ENCODE data around the gene DPP10.

The DPP10 gene

DNA sequence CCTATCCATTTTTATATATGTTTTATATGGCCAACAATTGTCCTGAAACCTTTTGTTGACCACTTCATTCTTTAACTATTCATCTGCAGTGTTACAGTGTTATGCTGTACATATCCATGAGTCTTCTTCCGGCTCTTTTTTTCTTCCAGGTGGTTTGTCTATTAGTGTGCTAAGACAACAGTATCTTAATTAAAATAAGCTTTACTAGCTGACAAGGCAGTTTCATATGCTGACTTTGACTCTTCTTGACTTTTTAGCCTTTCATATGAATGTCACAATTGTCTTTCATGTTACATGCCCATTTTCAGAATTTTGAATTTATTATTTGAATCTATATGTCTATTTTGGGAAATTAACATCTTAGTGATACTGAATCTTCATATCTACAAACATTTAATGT, 1249.0 kb downstream of the DPP10 start:
- DNase-seq (ENCODE audit: low spot score), result no peak

DNA sequence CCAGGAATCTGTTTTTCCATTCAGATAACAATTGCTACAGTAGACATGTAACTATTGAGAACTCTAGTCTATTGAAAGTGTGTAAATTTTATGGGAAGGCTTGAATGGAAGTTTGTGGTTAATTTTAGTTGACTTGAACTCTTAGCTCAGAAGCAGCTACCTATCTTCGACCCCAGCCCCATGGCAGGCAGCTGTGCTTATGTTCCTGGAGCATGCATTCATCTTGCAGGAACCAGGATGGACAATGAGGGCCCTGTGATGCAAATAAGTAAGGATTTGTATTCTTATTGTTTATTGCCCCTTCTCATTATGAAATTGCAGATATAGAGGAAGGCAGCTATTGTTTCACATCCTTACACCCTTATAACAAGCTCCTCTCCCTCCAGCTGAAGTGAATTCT, 1252.2 kb downstream of the DPP10 start:
- DNase-seq (ENCODE audit: low spot score), result no peak

DNA sequence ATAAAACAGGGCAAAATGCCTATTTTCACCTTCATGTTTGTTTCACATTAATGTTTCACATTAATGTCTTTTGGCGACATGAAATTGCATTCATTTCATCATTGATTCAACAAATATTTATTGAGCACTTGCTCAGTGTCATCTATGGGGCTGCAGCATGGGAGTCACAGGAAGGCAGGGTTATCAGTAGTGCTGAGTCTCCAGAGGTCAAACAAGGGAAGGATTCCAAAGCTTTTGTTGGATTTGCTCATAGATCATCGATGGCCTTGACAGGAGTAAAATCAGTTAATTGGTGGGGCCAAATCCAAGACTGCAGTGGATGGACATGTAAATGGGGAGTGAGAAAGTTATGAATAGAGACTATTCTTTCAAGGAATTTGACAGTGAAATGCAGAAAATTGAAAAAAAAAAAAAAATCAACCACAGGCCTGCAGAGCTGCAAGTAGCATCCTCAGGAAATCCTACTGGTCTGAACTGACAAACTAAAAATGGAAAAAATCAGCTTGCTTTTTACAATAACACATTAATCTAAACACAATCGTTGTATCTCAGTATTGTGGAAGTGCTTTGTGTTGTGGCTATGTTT, 1290.8 kb downstream of the DPP10 start:
- DNase-seq (ENCODE audit: low spot score), result no peak

DNA sequence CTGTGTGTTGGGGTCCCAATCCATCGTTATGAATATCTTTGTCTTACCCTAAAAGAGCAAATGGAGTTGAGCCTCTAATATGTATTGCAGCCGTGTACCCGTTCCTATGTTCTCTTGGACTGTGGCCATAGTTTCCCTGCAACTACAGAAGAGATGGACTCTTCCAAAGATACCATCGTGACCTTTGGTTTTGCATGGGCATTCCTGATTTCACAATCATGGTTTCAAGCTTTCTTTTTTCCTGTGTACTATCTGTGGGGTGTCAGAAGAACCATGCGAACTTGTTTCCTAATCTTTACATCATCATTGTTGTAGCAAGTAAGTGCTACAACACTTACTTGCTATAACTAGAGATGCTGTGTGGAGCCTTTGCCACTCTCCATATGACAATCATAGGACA, 1295.7 kb downstream of the DPP10 start:
- DNase-seq (ENCODE audit: low spot score), result no peak

DNA sequence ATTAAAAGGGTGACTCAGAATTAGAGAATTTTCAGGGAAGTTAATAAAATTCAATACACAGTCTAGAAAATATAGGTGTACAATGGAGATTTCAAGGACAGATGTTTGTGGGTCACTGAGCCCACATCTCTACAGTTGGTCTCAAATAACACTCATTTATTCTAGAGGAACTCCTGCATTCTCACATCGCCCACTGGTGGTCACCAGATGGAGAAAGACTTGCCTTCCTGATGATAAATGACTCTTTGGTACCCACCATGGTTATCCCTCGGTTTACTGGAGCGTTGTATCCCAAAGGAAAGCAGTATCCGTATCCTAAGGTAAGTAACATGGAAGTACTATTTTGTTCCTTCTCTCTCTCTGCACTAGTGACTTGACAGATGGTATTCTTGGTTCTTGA, 1297.1 kb downstream of the DPP10 start:
- DNase-seq (ENCODE audit: low spot score), result no peak

DNA sequence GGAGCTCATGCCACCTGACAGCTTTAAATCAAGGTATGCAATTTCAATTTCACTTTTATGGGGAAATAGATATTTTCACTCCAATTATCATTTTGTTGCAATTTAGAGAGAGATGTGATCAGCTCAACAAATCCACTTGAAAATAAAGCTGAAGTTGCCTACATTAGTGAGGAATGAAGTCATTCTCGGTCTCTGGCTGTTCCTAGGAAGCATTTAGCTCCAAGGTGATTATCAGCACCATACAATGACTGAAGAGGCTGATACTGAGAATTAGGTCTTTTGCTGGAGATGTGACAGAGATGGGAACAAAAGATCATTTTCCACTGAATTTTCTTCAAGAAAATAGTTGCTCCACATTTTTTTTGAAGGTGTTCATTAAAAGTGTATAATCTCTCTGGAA, 1303.7 kb downstream of the DPP10 start:
- DNase-seq (ENCODE audit: low spot score), result no peak

DNA sequence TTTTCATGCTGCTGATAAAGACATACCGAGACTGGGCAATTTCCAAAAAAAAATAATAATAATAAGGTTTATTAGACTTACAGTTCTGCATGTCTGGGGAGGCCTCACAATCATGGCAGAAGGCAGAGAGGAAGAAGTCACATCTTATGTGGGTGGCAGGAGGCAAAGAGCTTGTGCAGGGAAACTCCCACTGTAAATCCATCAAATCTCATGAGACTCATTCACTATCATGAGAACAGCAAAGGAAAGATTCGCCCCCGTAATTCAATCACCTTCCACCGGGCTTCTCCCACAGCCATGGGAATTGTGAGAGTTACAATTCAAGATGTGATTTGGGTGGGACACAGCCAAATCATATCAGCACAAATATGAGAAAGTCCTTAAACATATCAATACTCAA, 1314.8 kb downstream of the DPP10 start:
- DNase-seq (ENCODE audit: low spot score), result no peak

DNA sequence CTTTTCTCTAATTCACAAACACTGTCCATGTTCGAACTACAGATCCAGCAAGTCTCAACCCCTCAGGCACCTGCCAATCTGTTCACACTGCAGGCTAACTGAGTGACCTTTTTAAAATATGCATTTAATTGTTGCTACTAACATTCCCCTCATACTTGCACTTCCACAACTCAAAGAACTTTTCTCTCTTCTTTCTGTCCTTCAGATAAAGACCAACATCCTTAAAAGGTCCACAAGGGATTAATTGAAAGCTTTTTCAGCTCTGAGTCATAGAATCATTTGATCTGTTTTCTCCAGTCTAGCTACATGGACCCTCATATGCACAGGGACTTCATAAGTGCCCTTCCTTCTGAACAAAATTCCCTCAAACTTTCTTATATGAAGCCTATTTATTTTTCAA, 1321.2 kb downstream of the DPP10 start:
- DNase-seq (ENCODE audit: low spot score), result no peak

DNA sequence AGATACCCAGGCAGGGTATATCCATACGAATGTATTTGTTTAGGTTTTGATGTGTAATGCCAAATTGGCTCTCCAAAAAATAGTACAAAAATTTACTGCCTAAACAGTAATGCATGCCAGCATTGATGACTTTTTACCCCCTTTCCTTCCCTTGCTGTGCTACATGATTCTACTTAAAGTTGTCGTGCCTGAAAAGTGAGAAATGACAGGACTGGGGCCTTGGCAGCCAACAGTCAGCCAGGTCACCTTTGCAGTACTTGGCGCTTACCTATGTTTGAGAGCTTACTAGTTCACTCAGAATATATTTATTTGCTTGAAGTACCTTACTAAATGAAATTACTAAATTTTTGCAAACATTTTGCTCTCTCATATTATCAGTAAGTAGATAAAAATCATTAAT, 1329.1 kb downstream of the DPP10 start:
- DNase-seq (ENCODE audit: low spot score), result no peak

DNA sequence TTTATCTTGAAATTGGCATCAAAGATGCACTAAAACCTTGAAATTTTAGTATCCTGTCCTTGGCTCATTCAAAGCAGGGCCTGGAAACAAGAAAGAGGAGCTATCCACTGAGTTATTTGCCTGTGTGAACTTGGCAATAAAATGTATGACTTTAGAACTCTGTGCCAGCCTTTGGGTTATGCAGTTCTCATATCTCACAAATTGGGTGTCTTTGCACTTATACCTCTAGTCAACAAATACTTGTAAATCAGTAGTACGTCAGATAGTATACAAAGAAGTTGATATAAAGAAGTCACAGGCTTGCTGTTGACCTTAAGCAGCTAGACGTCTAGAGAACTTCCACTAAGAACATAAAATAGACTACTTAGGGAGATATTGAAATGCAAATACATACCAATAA, 1331.9 kb downstream of the DPP10 start:
- DNase-seq (ENCODE audit: low spot score), result no peak

DNA sequence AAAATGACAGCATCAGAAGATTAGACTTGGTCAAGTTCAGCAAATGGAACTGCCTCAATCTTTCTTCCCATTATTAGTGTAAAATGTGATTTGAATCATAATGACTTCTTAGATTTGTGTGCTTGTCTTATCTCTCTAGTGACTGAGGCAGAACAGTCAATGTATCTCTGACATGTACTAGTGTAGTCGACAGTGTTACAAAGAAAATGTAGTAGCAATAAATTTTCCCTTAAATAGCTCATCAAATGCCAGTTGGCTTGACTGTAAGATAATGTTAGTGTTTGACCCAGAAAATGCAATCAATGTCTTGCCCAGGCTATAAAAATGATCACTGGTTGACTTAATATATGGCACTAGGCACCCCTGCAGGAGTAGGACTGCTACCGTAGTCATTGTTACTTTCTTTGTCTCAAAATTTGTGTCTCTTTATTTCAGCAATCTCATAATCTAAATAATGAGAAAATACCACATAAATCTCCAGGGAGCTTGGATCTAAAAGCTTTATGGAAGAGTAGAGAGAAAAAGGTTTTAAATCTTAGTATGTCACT, 1336.7 kb downstream of the DPP10 start:
- DNase-seq (ENCODE audit: low spot score), result no peak

DNA sequence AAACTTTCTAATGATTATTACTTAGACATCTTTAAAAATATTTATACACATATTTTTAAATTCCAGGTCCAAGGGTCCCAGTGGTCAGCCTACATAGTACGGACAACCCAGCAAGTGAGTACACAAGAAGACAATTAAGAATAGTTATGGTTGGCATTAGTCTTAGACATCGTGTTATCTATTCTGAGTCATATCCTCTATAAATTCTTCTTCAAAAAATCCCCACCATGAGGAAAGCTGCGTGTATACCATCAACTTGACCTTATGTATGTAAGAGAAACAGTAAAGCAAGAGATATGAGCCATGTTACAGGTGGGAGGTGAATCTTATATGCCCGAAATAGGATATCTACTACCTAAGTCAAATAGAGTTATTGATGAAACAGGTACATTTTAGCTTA, 1339.8 kb downstream of the DPP10 start:
- no peak for DNase-seq (ENCODE audit: low spot score)

DNA sequence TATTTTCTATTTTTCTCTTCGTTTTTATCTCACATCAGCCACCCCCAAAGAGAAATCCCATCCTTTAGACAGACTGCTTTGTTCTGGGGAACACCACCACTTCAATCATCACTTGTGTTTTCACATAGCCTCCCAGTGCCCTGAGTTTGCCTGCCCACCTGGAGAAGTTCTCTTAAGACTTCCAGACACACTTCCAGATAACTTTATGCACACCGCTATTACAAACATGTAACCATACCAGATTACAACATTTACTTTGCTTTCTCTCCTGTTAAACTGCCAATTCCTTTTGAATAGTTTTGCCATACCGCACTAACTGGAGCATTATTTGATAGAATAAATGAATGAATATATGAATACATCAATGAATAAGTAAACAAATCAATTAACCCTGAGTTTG, 1353.6 kb downstream of the DPP10 start:
- DNase-seq (ENCODE audit: low spot score), result no peak

DNA sequence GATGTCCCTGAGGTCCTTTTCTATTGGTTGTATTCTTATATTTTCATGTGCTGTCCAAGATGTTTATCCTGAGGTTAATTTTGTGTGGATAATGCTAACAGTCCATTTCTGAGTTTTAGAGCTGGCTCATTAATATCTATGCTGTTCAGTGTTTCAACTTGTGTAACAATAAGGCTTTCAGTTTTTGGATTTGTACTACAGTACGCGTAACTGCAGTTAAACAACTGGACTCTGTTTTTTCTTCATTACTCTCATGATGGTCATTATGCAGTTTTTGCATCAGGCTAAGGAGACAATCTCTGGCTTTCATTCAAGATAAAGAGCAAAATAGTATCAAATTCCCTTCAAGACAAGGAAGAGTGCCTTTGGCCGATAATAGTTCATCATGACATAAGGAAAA, 1364.8 kb downstream of the DPP10 start:
- DNase-seq (ENCODE audit: low spot score), result no peak

DNA sequence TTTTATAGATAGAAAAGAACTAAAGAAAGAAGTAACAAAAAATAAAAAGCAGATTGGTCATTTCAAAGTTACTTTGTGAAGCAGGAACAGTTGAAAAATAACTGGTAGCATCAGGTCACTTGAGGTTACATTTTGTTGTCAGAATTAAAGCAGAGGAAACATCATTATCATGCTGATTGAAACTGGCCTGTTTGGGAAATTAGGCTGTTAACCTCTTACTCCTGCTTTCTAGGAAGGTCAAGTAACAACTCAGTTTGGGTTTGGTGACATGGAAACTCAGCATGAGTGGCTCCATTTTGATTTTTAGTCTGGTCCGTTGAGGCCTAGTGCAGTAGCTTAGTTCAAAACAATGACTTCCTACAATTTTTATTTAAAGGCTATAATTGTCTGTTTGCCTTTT, 1383.5 kb downstream of the DPP10 start:
- DNase-seq (ENCODE audit: low spot score), result no peak

DNA sequence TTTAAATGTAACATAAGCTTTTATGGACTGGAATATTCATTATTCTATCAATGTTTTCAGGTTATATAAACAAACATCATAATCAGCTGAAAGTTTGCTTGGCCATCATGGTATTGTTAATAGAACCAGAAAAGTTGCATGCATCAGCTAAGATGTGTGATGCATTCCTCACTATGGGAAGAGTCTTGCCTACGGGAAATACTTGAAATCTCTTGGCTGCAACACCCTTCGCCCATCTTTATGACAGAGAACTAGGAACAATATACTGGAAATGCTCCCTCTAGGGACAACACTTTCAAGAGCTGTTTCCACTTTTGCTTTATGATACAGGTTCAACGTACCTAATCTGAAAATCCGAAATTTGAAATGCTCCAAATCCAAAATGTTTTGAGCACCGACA, 1390.8 kb downstream of the DPP10 start:
- DNase-seq (ENCODE audit: low spot score), result no peak

DNA sequence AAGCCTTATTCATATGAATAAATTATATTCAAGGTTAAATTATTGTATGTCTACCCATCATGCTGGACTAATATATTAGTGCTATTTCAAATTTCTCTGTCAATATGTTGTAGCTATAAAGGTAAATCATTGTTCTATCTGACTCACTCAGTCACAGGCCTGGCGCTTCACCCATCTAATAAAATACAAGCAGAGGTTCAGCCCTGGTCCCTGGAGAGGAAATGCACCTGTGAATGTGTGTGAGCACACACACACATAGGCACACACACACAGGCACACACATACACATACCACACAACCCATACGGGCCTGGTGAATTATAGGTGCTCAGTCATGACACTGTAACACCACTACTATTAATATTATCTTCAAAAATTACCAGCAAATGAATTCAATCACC, 1396.1 kb downstream of the DPP10 start:
- no peak for DNase-seq (ENCODE audit: low spot score)

DNA sequence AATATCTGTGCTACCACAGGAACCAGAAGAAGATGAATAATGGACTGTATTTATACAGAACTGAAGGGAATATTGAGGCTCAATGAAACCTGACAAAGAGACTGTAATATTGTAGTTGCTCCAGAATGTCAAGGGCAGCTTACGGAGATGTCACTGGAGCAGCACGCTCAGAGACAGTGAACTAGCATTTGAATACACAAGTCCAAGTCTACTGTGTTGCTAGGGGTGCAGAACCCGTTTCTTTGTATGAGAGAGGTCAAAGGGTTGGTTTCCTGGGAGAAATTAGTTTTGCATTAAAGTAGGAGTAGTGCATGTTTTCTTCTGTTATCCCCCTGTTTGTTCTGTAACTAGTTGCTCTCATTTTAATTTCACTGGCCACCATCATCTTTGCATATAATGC, 1399.9 kb downstream of the DPP10 start:
- no peak for DNase-seq (ENCODE audit: low spot score)

DNA sequence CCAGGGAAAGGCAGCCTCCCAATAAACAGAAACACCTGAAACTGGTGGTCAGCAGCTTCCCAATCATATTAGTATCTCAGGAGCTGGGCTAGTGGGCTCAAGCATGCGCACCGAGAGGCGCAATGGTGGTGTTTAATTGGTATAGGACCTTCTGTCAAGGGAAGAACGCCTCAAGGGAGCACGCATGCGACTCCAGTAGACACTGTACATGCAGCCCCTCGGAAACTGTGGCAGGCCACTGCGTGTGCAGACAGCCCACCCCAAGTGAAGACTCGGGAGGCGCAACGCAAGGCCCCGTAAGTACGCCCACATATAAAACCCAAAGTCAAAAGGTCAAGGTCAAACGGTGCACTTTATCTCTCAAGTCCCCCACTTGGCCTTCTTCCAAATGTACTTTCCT, 1405.8 kb downstream of the DPP10 start:
- DNase-seq (ENCODE audit: low spot score), result no peak

DNA sequence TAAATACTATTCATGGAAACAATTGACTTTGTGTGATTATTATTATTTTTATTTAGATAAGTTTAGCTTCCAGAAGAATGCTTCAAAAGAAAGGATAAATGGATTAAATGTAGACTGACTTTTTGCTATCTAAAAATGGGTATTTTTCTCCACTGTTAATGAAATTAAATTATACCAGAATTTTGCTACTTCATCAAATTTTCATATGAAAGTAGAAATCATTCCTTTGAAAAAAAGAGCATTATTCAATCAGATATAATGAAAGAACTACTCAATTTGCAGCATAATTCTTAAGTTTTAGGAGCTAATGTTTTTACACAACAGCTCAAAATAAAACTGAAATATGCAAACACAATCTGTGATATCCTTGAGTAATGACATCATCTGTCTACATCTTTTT, 1424.6 kb downstream of the DPP10 start:
- DNase-seq (ENCODE audit: low spot score), result no peak

DNA sequence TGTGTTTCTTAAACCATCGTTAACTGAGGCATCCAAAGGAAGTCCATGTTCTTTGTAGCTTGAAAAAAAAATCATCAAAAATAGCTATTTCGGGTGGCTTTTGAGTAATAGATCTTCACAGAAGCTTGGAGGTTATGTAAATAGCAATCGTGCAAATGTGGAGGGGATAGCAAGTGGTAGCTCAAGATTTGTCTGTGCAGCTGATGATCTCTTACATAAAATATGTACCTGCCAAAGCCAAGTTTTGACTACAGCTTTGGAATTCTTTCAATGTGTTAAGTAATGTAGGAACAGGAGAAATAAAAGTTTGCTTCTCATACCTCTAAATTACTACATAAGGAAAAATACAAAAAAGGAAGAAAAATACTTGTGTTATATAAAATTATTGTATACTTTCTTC, 1432.0 kb downstream of the DPP10 start:
- DNase-seq (ENCODE audit: low spot score), result no peak

DNA sequence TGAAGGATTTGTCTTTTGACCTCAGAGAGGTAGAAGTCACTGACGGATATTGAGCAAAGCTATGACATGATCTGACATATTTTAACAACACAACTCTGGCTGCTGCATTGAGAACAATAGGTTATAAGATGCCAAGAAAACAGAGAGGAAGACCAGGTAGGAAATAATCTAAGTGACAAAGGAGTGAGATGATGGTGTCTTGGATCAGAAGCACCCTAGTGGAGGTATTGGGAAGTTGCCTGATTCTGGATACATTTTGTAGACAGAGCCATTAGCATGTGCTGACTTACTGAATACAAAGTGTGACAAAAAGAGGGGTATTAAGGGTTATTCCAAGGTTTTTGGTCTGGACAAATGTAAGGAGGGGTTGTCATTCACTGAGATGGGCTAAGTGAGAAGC, 1438.1 kb downstream of the DPP10 start:
- no peak for DNase-seq (ENCODE audit: low spot score)

DNA sequence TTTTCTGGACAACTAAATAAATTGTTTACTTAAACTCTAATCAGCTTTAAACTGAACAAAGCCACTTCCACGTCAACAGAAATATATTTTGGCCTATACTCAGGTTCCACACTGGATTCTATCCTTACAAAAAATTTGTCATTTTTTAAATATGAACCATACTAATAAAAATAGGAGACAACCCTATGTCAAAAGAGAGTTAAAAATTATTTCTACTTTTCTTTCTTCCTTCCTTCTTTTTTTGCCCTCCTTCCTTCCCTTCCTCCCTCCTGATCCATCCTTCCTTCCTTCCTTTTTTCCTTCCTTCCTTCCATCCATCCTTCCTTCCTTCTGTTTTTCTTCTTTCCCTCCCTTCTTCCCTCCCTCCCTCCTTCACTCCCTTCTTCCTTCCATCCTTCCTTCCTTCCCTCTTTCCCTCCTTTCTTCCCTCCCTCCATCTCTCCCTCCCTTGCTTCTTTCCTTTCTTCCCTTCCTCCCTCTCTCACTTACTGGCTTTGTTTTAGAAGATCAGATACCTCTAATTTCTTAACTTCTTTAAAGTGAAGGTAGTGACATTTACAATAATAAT, 1444.9 kb downstream of the DPP10 start:
- no peak for DNase-seq (ENCODE audit: low spot score)
